K562 (cell line): Measurements from ENCODE around the gene TBC1D9.

Experiments
- MXI1 ChIP-seq: IDR thresholded peaks from 2 replicates; pipeline ENCODE4 v1.6.1; 2011; ENCODE audit warnings: low read depth, mild to moderate bottlenecking, improper control_type of control experiment, low read length
- RREB1 ChIP-seq: fragments of 250-450 bp; sonication (Bioruptor Pico); IDR thresholded peaks from 2 replicates; pipeline ENCODE4 v1.4.0; 2020

GRCh38 chr4:140637836-140638235 is 118.3 kb downstream of the TBC1D9 start:
- TF ChIP-seq RREB1 (CRISPR knock-in tag) (no peak), MXI1 (no peak)
